ENCODE results near the gene CHST8.

Gene CHST8

GRCh38 chr19:33678796-33679585 is 57.2 kb downstream of the CHST8 start:
- H3K36me3 Mint-ChIP-seq (ENCODE audit: low read depth) = no peaks in the 10 kb centered on the region
- H3K4me1 Mint-ChIP-seq (ENCODE audit: low read depth) = no peaks in the 10 kb centered on the region
- H3K9me3 Mint-ChIP-seq = no peaks in the 10 kb centered on the region
- DNase-seq (ENCODE audit: low spot score) = no peak
- peaks cover 7% of the 10 kb centered on the region for H3K27me3 Mint-ChIP-seq (ENCODE audit: low read depth)
- no peak overlapping the region for H3K27ac Mint-ChIP-seq
- no peak overlapping the region for H3K4me3 Mint-ChIP-seq

- H3K4me3 Mint-ChIP-seq = no peak overlapping the region
- H3K36me3 Mint-ChIP-seq (ENCODE audit: low read depth) = no peaks in the 10 kb centered on the region
- no peak for DNase-seq (ENCODE audit: low spot score)
- no peaks in the 10 kb centered on the region for H3K9me3 Mint-ChIP-seq
- peaks cover 9% of the 10 kb centered on the region for H3K27me3 Mint-ChIP-seq (ENCODE audit: low read depth)
- H3K27ac Mint-ChIP-seq = no peak overlapping the region
- H3K4me1 Mint-ChIP-seq (ENCODE audit: low read depth) = no peaks in the 10 kb centered on the region
These were observed 57.9 kb downstream of the CHST8 start for GRCh38 chr19:33679696-33680095.

GRCh38 chr19:33681081-33681680 is 59.4 kb downstream of the CHST8 start:
- no peak overlapping the region for H3K4me3 Mint-ChIP-seq
- peaks cover 9% of the 10 kb centered on the region for H3K27me3 Mint-ChIP-seq (ENCODE audit: low read depth)
- DNase-seq (ENCODE audit: low spot score) = no peak
- H3K27ac Mint-ChIP-seq = no peak overlapping the region
- no peaks in the 10 kb centered on the region for H3K4me1 Mint-ChIP-seq (ENCODE audit: low read depth)
- no peaks in the 10 kb centered on the region for H3K9me3 Mint-ChIP-seq
- H3K36me3 Mint-ChIP-seq (ENCODE audit: low read depth) = no peaks in the 10 kb centered on the region

- H3K27ac Mint-ChIP-seq = no peak overlapping the region
- H3K36me3 Mint-ChIP-seq (ENCODE audit: low read depth) = no peaks in the 10 kb centered on the region
- DNase-seq (ENCODE audit: low spot score) = no peak
- no peak overlapping the region for H3K4me3 Mint-ChIP-seq
- H3K27me3 Mint-ChIP-seq (ENCODE audit: low read depth) = peaks cover 9% of the 10 kb centered on the region
- H3K9me3 Mint-ChIP-seq = no peaks in the 10 kb centered on the region
- no peaks in the 10 kb centered on the region for H3K4me1 Mint-ChIP-seq (ENCODE audit: low read depth)
These were observed 62.3 kb downstream of the CHST8 start for GRCh38 chr19:33683881-33684537.

GRCh38 chr19:33684538-33685232 is 62.9 kb downstream of the CHST8 start:
- Mint-ChIP-seq H3K4me1 (ENCODE audit: low read depth) (no peaks in the 10 kb centered on the region), H3K9me3 (no peaks in the 10 kb centered on the region), H3K36me3 (ENCODE audit: low read depth) (no peaks in the 10 kb centered on the region), H3K27me3 (ENCODE audit: low read depth) (peaks cover 9% of the 10 kb centered on the region), H3K4me3 (no peak overlapping the region), H3K27ac (no peak overlapping the region)
- no peak for DNase-seq (ENCODE audit: low spot score)

DNA sequence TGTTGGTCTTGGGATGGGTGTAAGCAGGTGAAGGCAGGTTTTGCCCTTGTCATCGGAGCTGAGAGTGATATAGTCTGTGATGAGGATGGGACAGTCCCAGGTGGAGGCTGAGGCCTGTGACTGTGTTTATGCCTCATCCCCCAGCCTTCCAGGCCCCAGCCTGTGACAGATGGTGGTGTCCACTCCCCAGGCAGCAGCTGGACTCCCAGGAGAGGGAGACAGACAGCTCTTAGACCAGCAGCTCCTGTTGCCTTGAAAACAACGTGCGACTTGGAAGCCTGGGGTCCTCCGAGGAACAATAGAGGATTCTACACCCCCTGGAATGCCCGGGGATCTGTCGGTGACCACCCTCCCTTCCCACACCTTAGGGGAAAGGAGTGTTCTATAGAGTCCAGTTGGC is 63.8 kb downstream of the CHST8 start:
- H3K9me3 Mint-ChIP-seq = no peaks in the 10 kb centered on the region
- H3K4me3 Mint-ChIP-seq = no peak overlapping the region
- H3K4me1 Mint-ChIP-seq (ENCODE audit: low read depth) = no peaks in the 10 kb centered on the region
- no peaks in the 10 kb centered on the region for H3K36me3 Mint-ChIP-seq (ENCODE audit: low read depth)
- peaks cover 9% of the 10 kb centered on the region for H3K27me3 Mint-ChIP-seq (ENCODE audit: low read depth)
- H3K27ac Mint-ChIP-seq = no peak overlapping the region
- DNase-seq (ENCODE audit: low spot score) = no peak

- H3K27ac Mint-ChIP-seq = no peak overlapping the region
- H3K36me3 Mint-ChIP-seq (ENCODE audit: low read depth) = no peaks in the 10 kb centered on the region
- H3K9me3 Mint-ChIP-seq = no peaks in the 10 kb centered on the region
- DNase-seq (ENCODE audit: low spot score) = no peak
- peaks cover 9% of the 10 kb centered on the region for H3K27me3 Mint-ChIP-seq (ENCODE audit: low read depth)
- no peak overlapping the region for H3K4me3 Mint-ChIP-seq
- no peaks in the 10 kb centered on the region for H3K4me1 Mint-ChIP-seq (ENCODE audit: low read depth)
These were observed 64.5 kb downstream of the CHST8 start for GRCh38 chr19:33686262-33686661.

DNA sequence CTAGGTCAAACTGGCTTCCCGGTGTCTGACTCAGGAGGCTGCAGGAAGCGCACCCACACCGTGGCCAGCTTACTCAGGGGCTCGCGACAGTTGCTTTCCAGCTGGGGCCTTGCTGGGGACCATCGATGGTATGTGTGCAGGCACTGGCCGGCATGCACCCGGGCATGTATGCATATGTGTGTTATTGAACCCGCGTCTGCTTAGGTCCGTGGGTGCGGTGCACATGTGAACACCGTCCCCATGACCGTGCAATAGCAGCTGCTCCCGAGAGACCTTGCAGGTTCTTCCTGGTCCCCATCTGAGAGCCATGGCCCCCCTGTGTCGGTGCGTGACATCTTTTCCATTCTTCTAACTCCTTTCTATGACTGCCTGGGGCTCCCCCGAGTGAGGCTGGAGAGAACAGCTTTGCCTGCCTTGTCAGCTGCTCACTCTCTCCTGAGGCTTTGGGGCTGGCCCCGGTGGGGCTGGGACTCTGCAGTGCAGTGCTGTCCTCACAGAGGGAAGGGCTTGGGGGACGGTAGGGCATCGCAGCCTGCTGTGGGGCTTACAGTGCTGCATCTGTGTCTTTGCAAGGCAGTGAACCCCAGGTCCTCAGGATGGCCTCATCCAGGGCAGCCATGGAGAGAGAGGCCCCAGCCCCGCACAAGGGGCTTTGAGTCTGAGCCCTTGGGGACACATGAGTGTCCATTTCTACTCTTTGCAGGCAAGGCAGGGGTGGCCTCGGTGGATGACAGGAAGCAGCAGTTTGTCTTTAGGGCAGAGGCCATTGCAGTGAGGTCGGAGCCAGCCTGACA is 65.1 kb downstream of the CHST8 start:
- no peak overlapping the region for H3K27ac Mint-ChIP-seq
- no peak overlapping the region for H3K4me3 Mint-ChIP-seq
- no peaks in the 10 kb centered on the region for H3K4me1 Mint-ChIP-seq (ENCODE audit: low read depth)
- peaks cover 9% of the 10 kb centered on the region for H3K27me3 Mint-ChIP-seq (ENCODE audit: low read depth)
- H3K36me3 Mint-ChIP-seq (ENCODE audit: low read depth) = no peaks in the 10 kb centered on the region
- DNase-seq (ENCODE audit: low spot score) = no peak
- no peaks in the 10 kb centered on the region for H3K9me3 Mint-ChIP-seq

- Mint-ChIP-seq H3K36me3 (ENCODE audit: low read depth) (no peaks in the 10 kb centered on the region), H3K9me3 (no peaks in the 10 kb centered on the region), H3K27ac (no peak overlapping the region), H3K27me3 (ENCODE audit: low read depth) (peaks cover 7% of the 10 kb centered on the region), H3K4me3 (no peak overlapping the region), H3K4me1 (ENCODE audit: low read depth) (no peaks in the 10 kb centered on the region)
- DNase-seq (ENCODE audit: low spot score) = no peak
These were observed 65.9 kb downstream of the CHST8 start for GRCh38 chr19:33687481-33688170.

GRCh38 chr19:33688171-33688992 is 66.6 kb downstream of the CHST8 start:
- H3K36me3 Mint-ChIP-seq (ENCODE audit: low read depth) = no peaks in the 10 kb centered on the region
- no peaks in the 10 kb centered on the region for H3K9me3 Mint-ChIP-seq
- no peak overlapping the region for H3K4me3 Mint-ChIP-seq
- no peak overlapping the region for H3K27ac Mint-ChIP-seq
- no peaks in the 10 kb centered on the region for H3K4me1 Mint-ChIP-seq (ENCODE audit: low read depth)
- H3K27me3 Mint-ChIP-seq (ENCODE audit: low read depth) = peaks cover 2% of the 10 kb centered on the region
- no peak for DNase-seq (ENCODE audit: low spot score)

GRCh38 chr19:33689138-33689746 is 67.5 kb downstream of the CHST8 start:
- no peaks in the 10 kb centered on the region for H3K9me3 Mint-ChIP-seq
- H3K4me1 Mint-ChIP-seq (ENCODE audit: low read depth) = no peaks in the 10 kb centered on the region
- no peak for DNase-seq (ENCODE audit: low spot score)
- H3K27me3 Mint-ChIP-seq (ENCODE audit: low read depth) = peaks cover 2% of the 10 kb centered on the region
- no peaks in the 10 kb centered on the region for H3K36me3 Mint-ChIP-seq (ENCODE audit: low read depth)
- no peak overlapping the region for H3K4me3 Mint-ChIP-seq
- H3K27ac Mint-ChIP-seq = no peak overlapping the region

DNA sequence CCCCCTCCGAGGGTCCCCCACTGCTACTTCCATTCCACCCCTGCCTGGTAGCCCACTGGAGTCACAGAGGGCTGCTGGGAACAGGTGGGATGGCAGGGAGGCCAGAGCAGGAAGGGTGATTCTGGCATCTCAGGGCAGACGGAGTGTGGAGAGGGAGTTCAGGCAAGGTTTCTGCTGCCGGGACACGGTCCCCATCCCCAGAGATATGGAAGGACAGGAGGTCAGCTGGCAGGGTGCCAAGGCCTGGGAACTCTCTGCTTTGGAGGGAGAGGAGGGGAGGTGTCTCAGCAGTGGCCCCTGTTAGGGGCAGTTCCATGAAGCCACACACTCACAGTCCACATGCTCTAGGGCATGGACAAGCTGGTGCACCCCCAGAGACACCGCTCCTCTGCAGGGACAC is 68.1 kb downstream of the CHST8 start:
- no peak for DNase-seq (ENCODE audit: low spot score)
- H3K36me3 Mint-ChIP-seq (ENCODE audit: low read depth) = no peaks in the 10 kb centered on the region
- no peak overlapping the region for H3K27ac Mint-ChIP-seq
- no peaks in the 10 kb centered on the region for H3K27me3 Mint-ChIP-seq (ENCODE audit: low read depth)
- no peak overlapping the region for H3K4me3 Mint-ChIP-seq
- no peaks in the 10 kb centered on the region for H3K4me1 Mint-ChIP-seq (ENCODE audit: low read depth)
- no peaks in the 10 kb centered on the region for H3K9me3 Mint-ChIP-seq
